KMS-11 (cell line): ENCODE results near the gene TNPO2.

Experiments used
- H2AFZ ChIP-seq: fragments of 200-600 bp; sonication (generic); 2 replicates; pipeline ENCODE4 v1.6.1; 2016; ENCODE audit warnings: antibody characterized with exemption, mixed run types, low read depth
- H3K27ac ChIP-seq: fragments of 200-600 bp; sonication (generic); 2 replicates; pipeline ENCODE4 v1.6.1; 2016; ENCODE audit warnings: mild to moderate bottlenecking, mixed run types
- H3K27me3 ChIP-seq: fragments of 200-600 bp; sonication (generic); 2 replicates; pipeline ENCODE4 v1.6.1; 2017; ENCODE audit warnings: mild to moderate bottlenecking, low read depth, mixed run types, moderate library complexity; ENCODE audit not compliant: insufficient read depth
- H3K36me3 ChIP-seq: fragments of 200-600 bp; sonication (generic); 2 replicates; pipeline ENCODE4 v1.6.1; 2017; ENCODE audit warnings: mild to moderate bottlenecking, mixed run types; ENCODE audit not compliant: insufficient read depth
- H3K4me1 ChIP-seq: fragments of 200-600 bp; sonication (generic); 2 replicates; pipeline ENCODE4 v1.6.1; 2016; ENCODE audit warnings: mild to moderate bottlenecking, low read depth, mixed run types; ENCODE audit not compliant: poor library complexity, severe bottlenecking
- H3K4me2 ChIP-seq: fragments of 200-600 bp; sonication (generic); 2 replicates; pipeline ENCODE4 v1.7.0; 2016; ENCODE audit warnings: mild to moderate bottlenecking, mixed run types
- H3K4me3 ChIP-seq: fragments of 200-600 bp; sonication (generic); IDR thresholded peaks from 2 replicates; pipeline ENCODE4 v1.6.1; 2017; ENCODE audit warnings: low read depth, low read length, mixed read lengths; ENCODE audit not compliant: insufficient read depth
- H3K79me2 ChIP-seq: fragments of 200-600 bp; sonication (generic); 2 replicates; pipeline ENCODE4 v1.6.1; 2016; ENCODE audit warnings: low read depth, mixed run types; ENCODE audit not compliant: insufficient read depth
- H3K9ac ChIP-seq: fragments of 200-600 bp; sonication (generic); 2 replicates; pipeline ENCODE4 v1.6.1; 2016; ENCODE audit warnings: mild to moderate bottlenecking, mixed run types
- H4K20me1 ChIP-seq: fragments of 200-600 bp; sonication (generic); 2 replicates; pipeline ENCODE4 v1.6.1; 2016; ENCODE audit warnings: mild to moderate bottlenecking, mixed run types; ENCODE audit not compliant: insufficient read depth
- TF ChIP-seq, protein P1 (sequence below): fragments of 200-600 bp; sonication (generic); conservative IDR thresholded peaks from 2 replicates; pipeline ENCODE4 v1.6.1; 2017; ENCODE audit warnings: low read depth, mild to moderate bottlenecking, antibody characterized with exemption, low read length, moderate library complexity, mixed read lengths

Gene TNPO2

DNA sequence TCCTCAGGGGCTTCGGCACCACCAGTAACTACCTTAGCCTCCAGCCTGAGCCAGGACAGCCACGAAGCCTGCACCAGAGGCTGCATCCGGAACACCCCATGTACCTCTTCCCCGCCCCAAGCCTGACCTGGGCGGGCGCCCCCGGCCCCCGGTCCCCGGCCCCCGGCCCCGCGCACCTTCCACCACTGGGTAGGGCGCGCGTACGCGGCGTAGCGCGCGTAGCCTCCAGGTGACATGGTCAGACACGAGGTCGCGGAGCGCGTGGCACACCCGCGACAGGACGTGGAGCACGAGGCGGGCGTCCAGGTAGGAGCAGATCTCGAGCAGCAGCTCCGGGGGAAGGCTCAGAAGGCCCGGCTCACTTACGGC is 27.8 kb downstream of the TNPO2 start:
- Histone ChIP-seq H3K4me3 (peak overlapping the region; percentile 45), H3K4me2 (peak overlapping the region; percentile 88), H3K9ac (peak overlapping the region; percentile 86), H3K4me1 (peaks cover 33% of the 10 kb centered on the region), H3K27me3 (no peaks in the 10 kb centered on the region), H3K27ac (peak overlapping the region; percentile 59), H3K36me3 (no peaks in the 10 kb centered on the region), H2AFZ (peak overlapping the region; percentile 37), H3K79me2 (no peaks in the 10 kb centered on the region), H4K20me1 (no peaks in the 10 kb centered on the region)
- TF ChIP-seq, protein P1, sequence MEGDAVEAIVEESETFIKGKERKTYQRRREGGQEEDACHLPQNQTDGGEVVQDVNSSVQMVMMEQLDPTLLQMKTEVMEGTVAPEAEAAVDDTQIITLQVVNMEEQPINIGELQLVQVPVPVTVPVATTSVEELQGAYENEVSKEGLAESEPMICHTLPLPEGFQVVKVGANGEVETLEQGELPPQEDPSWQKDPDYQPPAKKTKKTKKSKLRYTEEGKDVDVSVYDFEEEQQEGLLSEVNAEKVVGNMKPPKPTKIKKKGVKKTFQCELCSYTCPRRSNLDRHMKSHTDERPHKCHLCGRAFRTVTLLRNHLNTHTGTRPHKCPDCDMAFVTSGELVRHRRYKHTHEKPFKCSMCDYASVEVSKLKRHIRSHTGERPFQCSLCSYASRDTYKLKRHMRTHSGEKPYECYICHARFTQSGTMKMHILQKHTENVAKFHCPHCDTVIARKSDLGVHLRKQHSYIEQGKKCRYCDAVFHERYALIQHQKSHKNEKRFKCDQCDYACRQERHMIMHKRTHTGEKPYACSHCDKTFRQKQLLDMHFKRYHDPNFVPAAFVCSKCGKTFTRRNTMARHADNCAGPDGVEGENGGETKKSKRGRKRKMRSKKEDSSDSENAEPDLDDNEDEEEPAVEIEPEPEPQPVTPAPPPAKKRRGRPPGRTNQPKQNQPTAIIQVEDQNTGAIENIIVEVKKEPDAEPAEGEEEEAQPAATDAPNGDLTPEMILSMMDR: no peak

DNA sequence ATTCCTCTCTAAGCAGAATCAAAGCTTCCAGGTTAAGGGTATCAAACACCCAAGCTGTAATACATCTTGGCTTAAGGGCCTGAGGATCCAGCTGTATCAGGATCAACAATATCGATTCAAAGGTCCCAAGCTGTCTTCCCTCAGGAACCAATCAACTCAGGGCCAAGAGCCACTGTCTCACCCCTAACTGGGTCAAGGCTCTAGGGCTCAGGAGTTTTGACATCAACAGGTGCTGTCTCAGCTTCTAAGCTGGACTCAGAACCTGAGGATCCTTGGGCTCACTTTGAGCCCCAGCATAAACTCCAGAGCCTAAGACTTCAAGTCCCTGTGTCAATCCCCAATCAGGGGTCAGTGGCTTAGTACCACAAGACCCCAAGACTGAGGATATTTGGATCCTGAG is 28.2 kb downstream of the TNPO2 start:
- peak overlapping the region; percentile 59; the same call in 1 of the 2 replicates for H3K27ac ChIP-seq

GRCh38 chr19:12695096-12695495 is 28.6 kb downstream of the TNPO2 start:
- H3K36me3 ChIP-seq: no peaks in the 10 kb centered on the region
- peaks cover 33% of the 10 kb centered on the region for H3K4me1 ChIP-seq
- no peaks in the 10 kb centered on the region for H3K27me3 ChIP-seq
- no peaks in the 10 kb centered on the region for H3K79me2 ChIP-seq
- no peak overlapping the region; the same call in 1 of the 2 replicates for H3K9ac ChIP-seq
- no peak overlapping the region for H3K4me3 ChIP-seq
- TF ChIP-seq, protein P1: no peak
- no peaks in the 10 kb centered on the region for H4K20me1 ChIP-seq
- no peak overlapping the region for H3K27ac ChIP-seq
- H3K4me2 ChIP-seq: peak overlapping the region; percentile 88
- H2AFZ ChIP-seq: no peak overlapping the region

More for the DNA sequence above, 28.2 kb downstream of the TNPO2 start:
- Histone ChIP-seq H4K20me1 (no peaks in the 10 kb centered on the region), H3K36me3 (no peaks in the 10 kb centered on the region), H2AFZ (peak overlapping the region; percentile 37; the same call in 1 of the 2 replicates), H3K4me3 (no peak overlapping the region), H3K9ac (peak overlapping the region; percentile 86), H3K79me2 (no peaks in the 10 kb centered on the region), H3K27me3 (no peaks in the 10 kb centered on the region), H3K4me2 (peak overlapping the region; percentile 88), H3K4me1 (peaks cover 33% of the 10 kb centered on the region)
- TF ChIP-seq, protein P1: no peak

- no peak overlapping the region for H2AFZ ChIP-seq
- H3K36me3 ChIP-seq: no peaks in the 10 kb centered on the region
- H3K27me3 ChIP-seq: no peaks in the 10 kb centered on the region
- H3K4me1 ChIP-seq: peaks cover 33% of the 10 kb centered on the region
- no peaks in the 10 kb centered on the region for H4K20me1 ChIP-seq
- TF ChIP-seq, protein P1: no peak
- no peak overlapping the region for H3K4me2 ChIP-seq
- no peak overlapping the region for H3K9ac ChIP-seq
- no peak overlapping the region for H3K4me3 ChIP-seq
- no peaks in the 10 kb centered on the region for H3K79me2 ChIP-seq
- no peak overlapping the region for H3K27ac ChIP-seq
Observed at GRCh38 chr19:12694641-12695040, 29.1 kb downstream of the TNPO2 start.
